Prostate gland (tissue), 2 donors: ENCODE measurements around the gene SLC22A1. TPM values are rescaled to one million over a fixed set of nuclear protein-coding genes. Genes with fewer than 3 reads are reported as not detected.

Experiments
- DNase-seq: peaks from one replicate; pipeline ENCODE4 v3.0.0-alpha.2; 2019; ENCODE audit warnings: low spot score
- H3K27ac ChIP-seq, 2 donors: fragments of 200-600 bp; sonication (generic); 2 replicates each; pipeline ENCODE4 v1.5.1; 2017 to 2019
- H3K27me3 ChIP-seq: fragments of 200-600 bp; sonication (generic); replicated peaks from 2 replicates; pipeline ENCODE4 v1.5.1; 2019; ENCODE audit not compliant: insufficient read depth
- H3K36me3 ChIP-seq, 2 donors: fragments of 200-600 bp; sonication (generic); 1 replicate in 1 of 2; 2 replicates in 1 of 2; pipeline versions ENCODE4 v1.5.1 to v1.8.1; 2017 to 2019
- H3K4me1 ChIP-seq: fragments of 200-600 bp; sonication (generic); replicated peaks from 2 replicates; pipeline ENCODE4 v1.5.1; 2019
- H3K4me3 ChIP-seq, 2 donors: fragments of 200-600 bp; sonication (generic); 2 replicates each; pipeline ENCODE4 v1.5.1; 2017 to 2019
- H3K9me3 ChIP-seq: fragments of 200-600 bp; sonication (generic); 2 replicates; pipeline ENCODE4 v1.5.1; 2017
- CTCF ChIP-seq, 4 experiments: fragments of 200-600 bp in 2 of 4; fragments of 450-650 bp in 2 of 4; sonication (generic) in 2 of 4; IDR thresholded peaks; 1 replicate in 3 of 4; 2 replicates in 1 of 4; pipeline ENCODE4 v1.5.1; 2016 to 2019; ENCODE audit warnings: antibody characterized with exemption in 4 of 4, mild to moderate bottlenecking in 2 of 4, moderate library complexity in 2 of 4
- POLR2A ChIP-seq: fragments of 450-650 bp; IDR thresholded peaks from one replicate; pipeline ENCODE4 v1.6.1; 2016; ENCODE audit warnings: antibody characterized with exemption, mild to moderate bottlenecking
- POLR2AphosphoS5 ChIP-seq: sonication (generic); formaldehyde crosslinking; IDR thresholded peaks from one replicate; pipeline ENCODE4 v1.6.1; 2017; ENCODE audit warnings: antibody characterized with exemption
- WGBS: methylation state at CpG from one replicate; pipeline ENCODE4 v1.1.5; 2018; 5-methylcytosine and 5-hydroxymethylcytosine counted together
- intact Hi-C: fragments of 100-400 bp; cut with DNase I; formaldehyde crosslinking; loops from one replicate; pipeline ENCODE4 v1.14.2; 2022
- total RNA-seq, 2 donors: library from RNA; depleted of rRNA; stranded (reverse); fragments of >200 nt; gene quantifications; one replicate each; pipeline ENCODE4 v1.1.0, GENCODE V29; 2016

Gene SLC22A1
- total RNA-seq, 2 donors from 2014 or later: 0.80 to 4.4 TPM

- Histone ChIP-seq H3K27ac (peak overlapping the region in 1 of 2 donors; percentile 78), H3K4me3 (no peak overlapping the region), H3K9me3 (no peaks in the 10 kb centered on the region), H3K27me3 (no peaks in the 10 kb centered on the region), H3K4me1 (peaks cover under 1% of the 10 kb centered on the region), H3K36me3 (no peaks in the 10 kb centered on the region)
- DNase-seq: no peak
- TF ChIP-seq POLR2AphosphoS5 (no peak), POLR2A (no peak), CTCF (IDR thresholded peaks at IDR 0.05) (no peak)
- intact Hi-C loops: no loop called here
- 72% methylated on average over 1 of the region's 1 CpG for WGBS
These were observed 35.2 kb downstream of the SLC22A1 start for GRCh38 chr6:160156842-160157241.

GRCh38 chr6:160160450-160160849, 38.8 kb downstream of the SLC22A1 start:
- TF ChIP-seq CTCF (IDR thresholded peaks at IDR 0.05) (peak in 3 of 4 experiments; percentile 30 to 44 (median 34)), POLR2A (no peak), POLR2AphosphoS5 (peak; percentile 93)
- H3K9me3 ChIP-seq: no peaks in the 10 kb centered on the region
- no peaks in the 10 kb centered on the region for H3K27me3 ChIP-seq
- DNase-seq: peak; percentile 73
- WGBS: 60% methylated on average over 6 of the region's 6 CpGs
- intact Hi-C loops: no loop called here
- no peaks in the 10 kb centered on the region for H3K36me3 ChIP-seq
- peak overlapping the region; percentile 68 to 78 for H3K27ac ChIP-seq
- no peak overlapping the region for H3K4me3 ChIP-seq
- peaks cover 5% of the 10 kb centered on the region for H3K4me1 ChIP-seq

GRCh38 chr6:160160929-160161646, 39.5 kb downstream of the SLC22A1 start:
- Histone ChIP-seq H3K27ac (peak overlapping the region; percentile 68 to 78), H3K36me3 (no peaks in the 10 kb centered on the region), H3K4me3 (no peak overlapping the region), H3K27me3 (no peaks in the 10 kb centered on the region), H3K4me1 (peaks cover 5% of the 10 kb centered on the region), H3K9me3 (no peaks in the 10 kb centered on the region)
- 88% methylated on average over 15 of the region's 15 CpGs for WGBS
- TF ChIP-seq POLR2AphosphoS5 (no peak), CTCF (IDR thresholded peaks at IDR 0.05) (no peak), POLR2A (no peak)
- intact Hi-C loops: no loop called here
- DNase-seq: no peak

GRCh38 chr6:160161647-160161986, 40.0 kb downstream of the SLC22A1 start:
- 86% methylated on average over 5 of the region's 5 CpGs for WGBS
- H3K36me3 ChIP-seq: no peaks in the 10 kb centered on the region

More at GRCh38 chr6:160161647-160161986, 40.0 kb downstream of the SLC22A1 start:
- H3K27ac ChIP-seq: peak overlapping the region; percentile 68 to 78
- DNase-seq: no peak
- no peak overlapping the region for H3K4me3 ChIP-seq
- no peaks in the 10 kb centered on the region for H3K27me3 ChIP-seq
- no peaks in the 10 kb centered on the region for H3K9me3 ChIP-seq
- intact Hi-C loops: no loop called here
- H3K4me1 ChIP-seq: peaks cover 8% of the 10 kb centered on the region
- TF ChIP-seq POLR2A (no peak), POLR2AphosphoS5 (no peak), CTCF (IDR thresholded peaks at IDR 0.05) (no peak)
